ENCODE results near the gene ERFE.

The ERFE gene

DNA sequence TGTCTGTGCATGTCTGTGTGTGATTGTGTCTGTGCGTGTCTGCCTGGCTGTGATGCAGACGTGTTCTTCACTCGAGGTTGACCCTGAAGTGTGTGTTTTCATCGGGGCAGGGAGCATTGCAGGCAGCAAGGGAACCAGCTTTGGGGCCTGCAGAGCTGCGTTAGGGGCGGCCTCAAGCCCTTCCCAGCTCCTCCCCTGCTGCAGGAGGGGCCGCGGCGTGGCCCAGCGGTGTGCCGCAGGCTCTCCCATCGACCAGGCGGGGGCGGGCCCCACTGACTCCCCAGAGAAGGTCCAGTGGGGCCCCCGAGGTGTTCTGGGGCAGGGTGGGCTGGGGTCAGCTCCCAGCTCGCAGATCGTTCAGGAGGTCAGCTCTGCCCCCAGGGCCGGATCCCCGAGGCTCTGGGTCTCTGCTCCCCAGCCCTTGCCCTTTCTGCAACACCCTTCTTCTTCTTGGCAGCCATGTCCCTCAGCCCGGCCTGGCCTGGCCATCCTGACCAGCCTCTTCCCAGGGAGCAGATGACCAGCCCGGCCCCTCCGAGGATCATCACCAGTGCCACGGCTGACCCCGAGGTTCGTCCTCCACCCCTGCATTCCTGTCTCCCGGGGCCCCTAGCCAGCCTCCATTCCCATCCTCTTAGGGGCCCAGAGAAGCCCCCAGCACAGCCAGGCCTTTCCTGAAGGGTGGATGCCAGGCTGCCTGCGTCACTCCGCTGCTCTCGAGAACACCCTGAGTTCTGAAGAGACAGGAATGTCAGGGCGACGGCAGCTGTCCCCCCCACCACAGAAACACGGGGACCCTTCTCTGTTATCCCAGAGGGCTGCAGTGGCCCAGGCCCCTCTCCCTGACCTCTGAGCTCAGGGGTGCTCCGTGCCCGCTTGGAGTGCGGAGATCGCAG is 31.4 kb upstream of the ERFE start:
- ChIA-PET POLR2A (no interaction called here), CTCF (interaction anchor here (1.0 kb wide), 1 partner anchor 12 kb away, joined by 3 read pairs; no protein-coding TSS in a partner anchor)
- DNase-seq (ENCODE audit: extremely low spot score): no peak
- TF ChIP-seq, protein P1, sequence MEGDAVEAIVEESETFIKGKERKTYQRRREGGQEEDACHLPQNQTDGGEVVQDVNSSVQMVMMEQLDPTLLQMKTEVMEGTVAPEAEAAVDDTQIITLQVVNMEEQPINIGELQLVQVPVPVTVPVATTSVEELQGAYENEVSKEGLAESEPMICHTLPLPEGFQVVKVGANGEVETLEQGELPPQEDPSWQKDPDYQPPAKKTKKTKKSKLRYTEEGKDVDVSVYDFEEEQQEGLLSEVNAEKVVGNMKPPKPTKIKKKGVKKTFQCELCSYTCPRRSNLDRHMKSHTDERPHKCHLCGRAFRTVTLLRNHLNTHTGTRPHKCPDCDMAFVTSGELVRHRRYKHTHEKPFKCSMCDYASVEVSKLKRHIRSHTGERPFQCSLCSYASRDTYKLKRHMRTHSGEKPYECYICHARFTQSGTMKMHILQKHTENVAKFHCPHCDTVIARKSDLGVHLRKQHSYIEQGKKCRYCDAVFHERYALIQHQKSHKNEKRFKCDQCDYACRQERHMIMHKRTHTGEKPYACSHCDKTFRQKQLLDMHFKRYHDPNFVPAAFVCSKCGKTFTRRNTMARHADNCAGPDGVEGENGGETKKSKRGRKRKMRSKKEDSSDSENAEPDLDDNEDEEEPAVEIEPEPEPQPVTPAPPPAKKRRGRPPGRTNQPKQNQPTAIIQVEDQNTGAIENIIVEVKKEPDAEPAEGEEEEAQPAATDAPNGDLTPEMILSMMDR (IDR thresholded peaks at IDR 0.05; ENCODE audit: control extremely low read depth, extremely low read depth, low read depth, missing control alignments): peak; percentile 4

GRCh38 chr2:238128061-238128440 is 30.7 kb upstream of the ERFE start:
- TF ChIP-seq, protein P1 (IDR thresholded peaks at IDR 0.05; ENCODE audit: control extremely low read depth, extremely low read depth, low read depth, missing control alignments): no peak
- CTCF ChIA-PET: interaction anchor here (1.0 to 1.1 kb wide), 2 partner anchors 11 to 13 kb away, joined by 3 to 5 read pairs; no protein-coding TSS in a partner anchor
- POLR2A ChIA-PET: no interaction called here
- no peak for DNase-seq (ENCODE audit: extremely low spot score)

DNA sequence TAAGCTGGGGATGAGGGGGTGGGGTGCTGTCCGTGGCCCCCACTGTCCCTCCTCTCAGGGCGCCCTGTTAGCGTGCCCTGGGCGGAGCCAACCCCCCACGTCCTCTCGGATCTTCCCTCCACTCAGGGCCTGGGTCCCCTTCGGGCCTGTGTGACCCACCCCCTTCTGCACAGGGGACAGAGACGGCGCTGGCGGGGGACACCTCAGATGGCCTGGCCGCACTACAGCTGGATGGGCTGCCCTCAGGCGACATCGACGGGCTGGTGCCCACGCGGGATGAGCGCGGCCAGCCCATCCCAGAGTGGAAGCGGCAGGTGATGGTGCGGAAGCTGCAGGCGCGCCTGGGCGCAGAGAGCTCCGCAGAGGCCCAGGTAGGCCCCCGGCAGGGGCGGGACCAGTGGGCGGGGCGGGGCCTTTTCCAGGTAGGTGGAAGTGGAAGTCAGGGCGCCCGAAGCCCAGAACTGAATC is 30.2 kb upstream of the ERFE start:
- ChIA-PET CTCF (interaction anchor here (1.0 to 1.1 kb wide), 2 partner anchors 11 to 13 kb away, joined by 3 to 5 read pairs; no protein-coding TSS in a partner anchor), POLR2A (no interaction called here)
- TF ChIP-seq, protein P1 (IDR thresholded peaks at IDR 0.05; ENCODE audit: control extremely low read depth, extremely low read depth, low read depth, missing control alignments): no peak
- no peak for DNase-seq (ENCODE audit: extremely low spot score)

GRCh38 chr2:238129166-238130010 is 29.4 kb upstream of the ERFE start:
- ChIA-PET POLR2A (no interaction called here), CTCF (interaction anchor here (1.1 to 1.3 kb wide), 2 partner anchors 9 to 14 kb away, joined by 5 read pairs; partner anchors contain the start of gene KLHL30)
- TF ChIP-seq, protein P1 (IDR thresholded peaks at IDR 0.05; ENCODE audit: control extremely low read depth, extremely low read depth, low read depth, missing control alignments): no peak
- DNase-seq (ENCODE audit: extremely low spot score): no peak

- TF ChIP-seq, protein P1 (IDR thresholded peaks at IDR 0.05; ENCODE audit: control extremely low read depth, extremely low read depth, low read depth, missing control alignments): no peak
- CTCF ChIA-PET: interaction anchor here (1.3 kb wide), 1 partner anchor 8 kb away, joined by 5 read pairs; the partner anchor contains the start of gene KLHL30
- POLR2A ChIA-PET: interaction anchor here (0.5 kb wide), 1 partner anchor 335 kb away, joined by 3 read pairs; no protein-coding TSS in a partner anchor
- DNase-seq (ENCODE audit: extremely low spot score): no peak
Measured at GRCh38 chr2:238130111-238130695, 28.6 kb upstream of the ERFE start.
